AG08396 (cell line): ENCODE data around the gene TUBA4B.

Experiments used
- DNase-seq: peaks from one replicate; pipeline ENCODE4 v3.0.0; 2012; ENCODE audit warnings: low spot score, mixed read lengths

TUBA4B gene

DNA sequence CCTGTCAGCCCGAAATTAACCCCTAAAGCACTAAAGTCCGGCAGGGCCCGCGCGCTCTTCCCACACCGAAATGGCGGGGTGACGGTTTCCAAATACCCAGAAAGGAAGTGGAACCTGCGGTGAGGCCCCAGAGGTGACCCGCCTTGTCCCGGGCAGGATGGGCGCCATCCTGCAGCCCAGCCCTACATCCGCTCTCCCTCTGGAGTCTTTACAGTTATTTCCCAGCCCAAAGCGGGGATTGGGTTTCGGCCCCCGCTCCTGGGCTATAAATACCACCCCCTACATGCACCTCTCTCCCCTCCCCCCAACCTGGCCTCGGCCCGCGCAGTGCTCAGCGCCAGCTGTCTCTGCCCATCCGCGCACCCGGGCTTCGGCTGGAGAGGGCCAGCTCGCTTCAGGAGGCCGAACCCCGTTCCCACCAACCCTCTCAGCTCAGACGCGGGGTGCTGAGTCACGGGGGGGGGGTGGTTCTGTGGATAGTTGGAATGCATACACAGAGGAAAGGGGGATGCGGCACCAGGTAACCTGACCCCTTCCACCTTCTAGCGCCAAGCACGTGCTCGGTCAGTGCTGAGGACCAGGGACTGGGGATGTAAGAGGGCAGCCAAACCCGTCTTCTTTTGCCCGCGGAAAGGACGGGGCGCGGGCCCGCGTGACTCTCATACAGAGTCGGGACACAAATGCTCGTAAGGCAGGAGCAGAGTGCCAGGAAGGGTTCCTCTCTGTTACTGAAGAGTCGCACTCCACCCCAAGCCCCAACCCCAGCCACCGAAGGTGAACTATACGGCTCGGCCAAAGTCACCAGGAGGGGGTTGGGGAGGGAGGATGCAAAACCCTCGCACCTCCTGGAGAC lies at the start of gene TUBA4B:
Gene TUBA4B (plus strand): TSS at position 344 of the 853 bp plus-strand sequence. CDS start 165 bp downstream, at position 509.
- peak; percentile 42 for DNase-seq

DNA sequence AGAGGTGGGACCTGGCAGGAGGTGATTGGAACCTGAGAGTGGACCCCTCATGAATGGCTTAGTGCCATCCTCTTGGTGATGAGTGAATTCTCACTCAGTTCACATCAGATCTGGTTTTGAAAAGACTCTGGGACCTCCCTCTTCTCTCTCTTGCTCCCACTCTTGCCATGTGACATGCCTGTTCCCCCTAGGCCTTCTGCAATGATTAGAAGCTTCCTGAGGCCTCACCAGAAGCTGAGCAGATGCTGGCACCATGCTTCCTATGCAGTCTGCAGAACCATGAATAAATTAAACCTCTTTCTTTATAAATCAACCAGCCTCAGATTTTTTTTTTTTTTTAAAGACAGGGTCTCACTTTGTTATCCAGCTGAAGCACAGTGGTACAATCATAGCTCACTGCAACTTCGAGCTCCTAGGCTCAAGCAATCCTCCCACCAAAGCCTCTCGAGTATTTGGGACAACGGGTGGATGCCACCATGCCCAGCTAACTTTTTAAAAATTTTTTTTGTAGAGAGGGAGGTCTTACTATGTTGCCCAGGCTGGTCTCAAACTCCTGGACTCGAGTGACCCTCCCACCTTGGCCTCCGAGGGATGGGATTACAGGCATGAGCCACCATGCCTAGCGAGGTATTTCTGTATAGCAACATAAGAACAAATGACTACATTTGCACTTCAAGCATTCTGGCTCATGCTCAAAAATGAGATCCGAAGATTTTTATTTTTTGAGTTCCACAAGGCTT lies 48.4 kb upstream of the TUBA4B start:
- DNase-seq, result no peak

DNA sequence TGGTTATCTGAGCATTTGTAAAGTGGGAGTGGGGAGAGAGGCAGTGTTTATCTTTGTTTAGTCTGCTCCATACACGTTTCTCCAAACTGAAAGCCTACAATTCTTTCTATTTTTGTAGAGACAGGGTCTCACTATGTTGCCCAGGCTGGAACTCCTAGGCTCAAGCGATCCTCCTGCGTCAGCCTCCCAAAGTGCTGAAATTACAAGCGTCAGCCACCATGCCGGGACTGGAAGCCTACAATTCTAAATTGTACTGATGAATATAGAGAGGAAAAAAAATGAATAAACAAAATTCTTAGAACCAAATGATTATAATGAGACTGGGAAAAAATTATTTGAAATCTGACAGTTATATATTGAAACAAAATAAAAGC lies 47.9 kb upstream of the TUBA4B start:
- no peak for DNase-seq

DNA sequence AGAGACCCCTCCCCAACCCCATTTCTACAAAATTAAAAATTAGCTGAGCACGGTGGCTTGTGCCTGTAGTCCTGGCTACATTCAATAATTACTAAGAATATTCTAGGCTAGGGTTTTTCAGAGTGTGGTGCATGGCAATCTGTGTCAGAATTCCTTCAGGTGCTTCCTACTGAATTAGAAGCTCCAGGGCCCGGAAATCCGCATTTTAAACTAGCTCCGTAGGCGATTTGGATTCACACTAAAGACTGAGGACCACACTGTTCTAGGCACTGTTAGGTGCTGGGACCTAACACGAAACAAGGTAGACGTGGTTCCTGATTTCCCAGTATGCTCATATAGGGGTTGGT lies 47.1 kb upstream of the TUBA4B start:
- DNase-seq, result no peak

DNA sequence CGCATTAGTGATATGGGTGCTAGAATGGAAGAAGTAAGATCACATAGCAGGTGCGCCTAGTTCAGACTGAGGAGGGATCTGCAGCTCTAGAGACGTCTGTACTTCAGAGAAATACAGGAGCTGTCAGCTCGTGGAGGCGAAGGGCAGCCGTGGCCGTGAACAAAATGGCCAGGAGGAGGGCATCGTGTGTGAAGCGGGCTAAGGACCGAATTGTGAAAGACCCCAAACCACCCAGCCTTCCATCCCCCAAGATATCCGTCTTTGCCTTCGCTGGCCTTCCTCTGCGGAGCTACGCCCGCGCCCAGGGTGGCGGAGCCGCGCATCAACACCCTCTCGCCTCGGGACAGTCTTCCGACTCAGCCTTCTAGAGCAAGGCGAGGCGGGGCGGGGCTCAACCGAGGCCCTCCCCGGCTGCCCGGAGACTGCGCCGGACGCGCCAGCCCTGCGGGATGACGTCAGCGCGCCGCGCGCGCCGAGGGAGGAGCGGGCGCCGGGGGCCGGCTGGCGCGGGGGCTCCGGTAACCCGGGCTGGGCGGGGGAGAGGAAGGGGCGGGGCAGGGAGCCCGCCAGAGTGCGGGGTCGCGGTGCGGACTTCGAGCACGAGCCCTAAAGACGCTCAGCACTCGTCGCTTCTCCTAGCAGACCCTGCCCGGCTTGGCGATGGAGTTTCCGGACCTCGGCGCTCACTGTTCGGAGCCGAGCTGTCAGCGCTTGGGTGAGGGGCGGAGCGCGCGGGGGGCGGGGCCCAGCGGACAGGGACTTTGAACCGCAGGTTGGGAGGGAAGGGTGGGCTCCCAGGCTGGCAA lies 46.5 kb upstream of the TUBA4B start, which contains the start of gene ZFAND2B:
Gene ZFAND2B (plus strand): TSS at position 455 of the 806 bp plus-strand sequence. CDS start 206 bp downstream, at position 661.
- peak; percentile 98 for DNase-seq

DNA sequence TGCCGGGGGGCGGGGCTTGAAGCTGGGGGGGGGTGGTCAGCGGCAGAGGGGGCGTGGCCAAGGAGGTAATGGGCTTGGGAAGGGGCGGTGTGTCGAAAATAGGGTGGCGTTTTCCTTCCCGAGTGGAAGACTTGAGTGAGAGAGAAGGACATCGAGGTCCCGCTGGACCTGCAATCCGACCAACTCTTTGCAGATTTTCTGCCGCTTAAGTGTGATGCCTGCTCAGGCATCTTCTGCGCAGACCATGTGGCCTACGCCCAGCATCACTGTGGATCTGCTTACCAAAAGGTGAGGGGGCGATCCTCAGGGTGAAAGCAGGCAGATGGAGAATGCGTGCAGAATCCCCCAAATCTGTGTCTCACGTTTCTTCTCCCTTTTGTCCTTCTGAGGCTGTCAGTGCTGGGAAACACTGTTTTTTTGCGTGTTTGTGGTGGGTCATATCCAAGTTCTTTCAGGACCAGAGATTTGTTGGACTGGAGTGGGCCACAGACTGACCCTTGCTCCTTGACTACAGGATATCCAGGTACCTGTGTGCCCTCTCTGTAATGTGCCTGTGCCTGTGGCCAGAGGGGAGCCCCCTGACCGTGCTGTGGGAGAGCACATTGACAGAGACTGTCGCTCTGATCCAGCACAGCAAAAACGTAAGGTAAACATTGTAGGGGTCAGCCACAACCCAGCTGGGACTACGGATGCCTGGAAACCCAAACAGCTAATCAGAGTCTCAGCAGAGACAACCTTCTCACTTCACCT lies 45.7 kb upstream of the TUBA4B start:
- no peak for DNase-seq

DNA sequence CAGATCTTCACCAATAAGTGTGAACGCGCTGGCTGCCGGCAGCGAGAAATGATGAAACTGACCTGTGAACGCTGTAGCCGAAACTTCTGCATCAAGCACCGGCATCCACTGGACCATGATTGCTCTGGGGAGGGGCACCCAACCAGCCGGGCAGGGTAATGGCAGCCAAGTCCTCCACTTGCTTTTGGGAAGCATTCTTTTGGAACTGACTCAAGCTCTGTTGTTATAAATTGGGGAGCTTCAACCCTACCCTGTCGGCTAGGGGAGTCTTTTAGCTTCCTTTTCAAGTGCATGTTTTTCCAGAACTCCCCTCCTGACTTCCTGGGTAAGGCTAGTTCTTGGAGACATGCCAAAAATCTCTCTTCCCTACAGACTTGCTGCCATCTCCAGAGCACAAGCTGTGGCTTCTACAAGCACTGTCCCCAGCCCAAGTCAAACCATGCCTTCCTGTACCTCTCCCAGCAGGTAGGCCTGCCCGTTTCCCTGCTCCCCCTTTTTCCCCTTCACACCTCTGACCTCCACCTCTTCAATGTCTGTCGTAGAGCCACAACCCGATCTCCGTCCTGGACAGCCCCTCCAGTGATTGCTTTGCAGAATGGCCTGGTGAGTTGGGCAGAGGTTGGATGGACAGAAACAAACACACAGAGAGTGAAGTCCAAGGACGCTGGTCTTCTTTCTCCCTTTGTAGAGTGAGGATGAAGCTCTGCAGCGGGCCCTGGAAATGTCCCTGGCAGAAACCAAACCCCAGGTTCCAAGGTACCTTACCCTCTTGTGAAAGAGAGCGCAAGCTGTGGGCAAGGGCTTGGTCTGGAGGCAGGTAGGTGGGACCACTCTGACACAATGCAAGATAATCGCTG lies 44.9 kb upstream of the TUBA4B start:
- DNase-seq, result peak; percentile 68

DNA sequence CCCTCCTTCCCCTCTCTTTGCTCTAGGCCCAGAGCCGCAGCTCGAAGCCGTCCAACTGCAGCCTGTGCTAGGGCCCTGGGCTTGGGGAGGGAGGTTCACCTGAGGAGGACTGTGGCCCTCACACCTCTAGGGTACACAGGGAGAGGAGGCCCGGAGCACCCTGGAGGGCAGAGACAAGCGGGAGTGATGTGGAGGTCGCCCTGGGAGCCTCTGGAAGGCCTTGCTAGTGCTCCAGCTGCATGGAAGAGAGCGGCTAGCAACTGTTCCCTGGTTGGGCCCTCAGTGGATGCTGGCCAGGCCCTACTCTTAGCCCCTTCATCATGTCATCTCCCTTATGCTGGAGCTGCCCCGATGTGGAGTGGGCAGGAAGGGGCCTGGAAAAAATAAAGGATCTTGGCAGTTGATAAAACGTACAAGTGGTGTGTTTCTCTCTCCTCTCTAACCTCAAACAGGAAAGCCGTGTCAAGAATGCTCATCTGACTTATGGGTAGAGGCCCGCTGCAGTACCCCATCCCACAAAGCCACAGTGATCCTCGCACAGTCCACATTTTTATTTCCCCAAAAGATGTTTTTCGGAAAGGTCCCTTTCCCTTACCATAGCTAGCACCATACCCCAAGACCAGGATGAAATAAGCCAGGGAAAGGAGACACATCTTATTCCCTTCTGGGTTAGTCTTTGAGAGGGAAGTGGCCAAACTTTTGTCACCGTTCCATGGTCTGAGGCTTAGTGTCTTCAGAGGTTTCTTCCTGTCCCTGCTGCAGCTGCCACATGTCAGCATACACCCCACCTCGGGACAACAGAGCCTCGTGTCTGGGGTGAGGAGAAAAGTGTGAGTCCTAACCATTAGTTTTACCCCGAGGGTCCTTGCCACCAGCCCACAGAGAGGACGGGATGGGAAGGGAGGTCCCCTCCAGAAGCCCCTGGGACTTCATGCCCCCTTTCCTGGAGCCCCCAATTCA lies 43.5 kb upstream of the TUBA4B start:
- DNase-seq, result no peak

DNA sequence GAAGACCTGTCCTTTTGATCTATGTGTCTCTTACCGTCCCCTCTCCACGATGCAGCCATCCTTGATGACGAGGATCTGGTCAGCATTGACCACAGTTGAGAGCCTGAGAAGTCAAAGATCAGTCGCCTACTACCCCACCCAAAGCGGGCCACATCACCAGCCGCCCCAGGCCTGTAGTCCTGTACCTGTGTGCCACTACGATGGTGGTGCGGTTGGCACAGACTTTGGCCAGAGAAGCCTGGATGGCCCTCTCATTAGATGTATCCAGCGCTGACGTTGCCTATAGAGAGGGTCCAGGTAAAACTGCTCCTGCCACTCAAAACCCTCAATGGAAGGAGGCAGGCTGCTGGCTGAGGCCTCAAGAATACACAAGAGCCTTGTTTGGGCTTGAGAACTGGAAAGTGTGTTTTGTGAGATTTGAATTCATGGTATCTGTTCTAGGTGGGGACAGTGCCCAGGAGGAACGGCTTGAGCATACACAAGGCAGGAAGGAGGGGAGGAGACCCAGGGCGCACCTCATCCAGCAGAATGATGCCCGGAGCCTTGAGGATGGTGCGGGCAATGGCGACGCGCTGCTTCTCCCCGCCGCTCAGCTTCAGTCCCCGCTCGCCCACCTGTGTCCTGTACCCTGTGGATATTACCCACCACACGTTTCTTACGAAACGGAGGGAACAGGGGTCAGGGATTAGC lies 42.7 kb upstream of the TUBA4B start:
- no peak for DNase-seq

DNA sequence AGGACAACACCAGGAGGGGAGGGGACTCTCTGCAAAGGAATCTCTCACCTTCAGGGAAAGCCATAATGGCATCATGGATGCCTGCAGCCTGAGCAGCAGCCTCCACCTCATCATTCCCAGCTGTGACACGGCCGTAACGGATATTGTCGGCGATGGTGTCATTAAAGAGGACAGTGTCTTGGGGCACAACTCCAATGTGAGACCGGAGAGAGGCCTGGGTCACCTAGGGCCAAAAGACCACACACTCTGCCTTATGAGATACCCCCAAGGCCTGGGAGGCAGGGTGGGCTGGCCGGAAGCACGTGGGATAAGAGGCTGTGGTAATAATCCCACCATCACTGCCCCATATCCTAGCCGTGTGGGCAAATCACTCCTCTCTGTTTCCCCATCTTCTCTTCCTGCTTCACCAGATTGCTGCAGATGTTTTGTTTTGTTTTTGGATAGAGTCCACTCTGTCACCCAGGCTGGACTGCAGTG lies 42.1 kb upstream of the TUBA4B start:
- no peak for DNase-seq

DNA sequence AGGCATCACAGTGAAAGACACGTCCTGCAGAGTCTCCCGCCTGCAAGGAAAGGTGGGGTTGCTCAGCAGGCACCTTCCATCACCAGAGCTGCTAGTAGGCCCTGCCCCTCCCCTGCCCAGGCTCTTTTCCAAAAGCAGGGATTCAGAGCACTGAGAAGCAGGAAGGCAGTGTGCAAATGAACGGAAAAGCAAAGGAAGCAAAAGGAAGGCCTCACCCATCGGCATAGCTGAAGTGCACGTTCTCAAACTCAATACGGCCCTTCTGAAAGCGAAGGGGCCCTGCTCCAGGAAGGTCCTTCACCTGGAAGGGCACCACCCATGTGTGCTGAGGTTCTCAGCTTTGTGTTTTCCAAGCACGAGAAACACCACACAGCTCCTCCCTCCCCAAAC lies 40.0 kb upstream of the TUBA4B start:
- DNase-seq, result no peak

DNA sequence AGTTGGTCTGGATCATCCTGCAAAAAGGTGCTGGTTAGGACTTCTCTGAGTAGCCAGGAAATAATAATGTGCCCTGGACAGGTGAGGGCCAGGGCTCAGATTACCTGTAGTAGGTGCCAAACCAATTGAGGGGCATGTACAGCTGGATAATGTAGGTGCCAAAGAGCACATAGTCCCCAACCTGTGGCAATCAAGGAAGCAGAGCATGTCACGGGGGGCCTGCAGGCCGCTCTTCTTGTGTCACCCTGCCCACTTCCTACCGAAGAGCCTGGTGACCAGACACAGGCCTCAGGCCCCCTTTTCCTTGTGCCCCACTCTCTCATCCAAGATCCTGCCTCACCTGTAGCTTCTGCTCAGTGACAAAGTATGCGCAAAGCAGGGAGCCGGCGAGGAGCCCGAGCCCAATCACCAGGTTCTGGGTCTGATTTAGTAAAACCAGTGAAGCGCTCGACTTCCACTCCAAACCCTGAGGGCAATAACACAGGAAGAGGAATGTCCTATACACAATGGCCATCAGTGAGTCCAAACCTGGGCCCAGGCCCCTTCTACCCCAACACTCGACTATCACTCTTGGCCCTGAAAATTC lies 39.5 kb upstream of the TUBA4B start:
- no peak for DNase-seq

DNA sequence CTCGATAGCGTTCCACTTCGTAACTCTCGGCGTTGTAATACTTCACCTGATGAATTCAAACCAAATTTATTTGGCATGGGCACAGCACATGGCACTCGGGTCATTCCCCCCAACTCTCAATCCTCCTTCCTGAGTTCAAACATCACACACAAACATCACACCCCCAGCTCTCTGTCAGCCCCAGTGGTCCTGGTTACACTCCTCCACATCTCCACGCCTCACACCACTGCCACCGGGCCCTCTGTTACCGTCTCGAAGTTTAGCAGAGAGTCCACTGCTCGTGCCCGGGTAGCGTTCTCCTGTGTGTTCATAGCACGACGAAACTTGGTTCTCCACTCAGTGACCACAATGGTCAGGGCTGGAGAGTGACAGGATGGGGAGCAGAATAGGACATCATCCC lies 38.9 kb upstream of the TUBA4B start:
- no peak for DNase-seq

DNA sequence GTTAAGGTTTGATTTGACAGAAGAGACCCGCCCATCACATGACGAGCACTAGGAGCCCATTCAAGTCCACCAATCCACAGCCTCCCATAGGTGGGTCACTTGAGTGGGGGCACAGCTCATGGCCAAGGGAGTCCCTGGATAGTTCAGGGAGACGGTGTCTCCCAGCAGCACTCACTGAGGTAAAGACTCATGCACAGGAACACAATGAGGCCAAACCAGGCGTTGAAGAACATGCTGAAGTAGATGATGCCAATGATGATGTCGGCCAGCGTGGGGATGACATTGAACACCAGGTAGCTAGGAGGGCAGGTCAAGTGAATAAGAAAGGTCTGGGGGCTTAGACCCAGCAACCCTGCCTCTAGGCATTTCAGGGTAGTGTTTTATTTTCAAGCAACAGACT lies 38.3 kb upstream of the TUBA4B start:
- DNase-seq, result no peak

DNA sequence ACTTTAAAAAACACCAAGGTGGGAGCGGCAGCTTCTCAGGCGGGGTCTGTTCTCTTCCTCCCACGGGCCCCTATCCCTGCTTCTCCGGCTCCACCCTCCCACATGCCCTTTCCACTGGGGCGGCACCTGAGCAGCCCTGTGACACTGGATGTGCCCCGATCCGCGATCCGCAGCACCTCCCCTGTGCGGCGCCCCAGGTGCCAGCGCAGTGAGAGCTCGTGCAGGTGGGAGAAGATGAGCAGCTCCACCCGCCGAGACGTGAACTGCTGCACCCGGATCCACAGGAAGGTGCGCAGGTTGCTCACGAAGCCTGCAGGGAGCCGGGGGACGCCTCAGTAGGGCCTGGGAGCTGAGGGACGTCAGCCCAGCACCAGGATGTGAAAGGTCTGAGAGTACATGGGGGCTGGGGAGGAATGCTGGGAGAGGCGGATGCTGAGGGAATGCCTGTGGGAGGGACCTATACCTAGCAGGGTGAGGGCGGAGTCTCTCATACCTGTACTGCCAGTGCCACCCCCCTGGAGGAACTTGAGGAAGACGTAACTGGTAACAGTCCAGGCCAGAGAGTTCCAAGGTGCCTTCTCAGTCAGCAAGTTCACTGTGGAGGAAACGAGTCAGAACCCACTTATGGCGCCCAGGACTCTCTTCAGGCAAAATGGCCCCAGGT lies 37.0 kb upstream of the TUBA4B start:
- no peak for DNase-seq

DNA sequence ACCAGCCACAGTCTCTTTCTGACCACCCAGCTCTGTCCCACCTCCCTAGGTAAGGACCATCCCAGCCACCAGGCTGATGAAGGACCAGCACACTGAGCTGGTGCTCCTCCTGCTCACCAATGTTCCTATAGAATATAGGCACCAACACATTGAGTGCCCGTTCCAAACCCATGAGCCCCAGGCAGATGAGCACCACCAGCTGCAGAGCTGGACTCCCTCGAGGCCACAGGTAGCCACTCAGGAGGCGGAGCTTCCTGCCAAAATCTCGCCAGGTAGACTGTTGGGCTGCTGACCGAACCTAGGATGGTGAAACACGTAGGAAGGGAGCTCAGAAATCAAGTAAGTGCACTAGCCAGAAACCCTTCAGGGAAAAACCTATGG lies 36.5 kb upstream of the TUBA4B start:
- no peak for DNase-seq

DNA sequence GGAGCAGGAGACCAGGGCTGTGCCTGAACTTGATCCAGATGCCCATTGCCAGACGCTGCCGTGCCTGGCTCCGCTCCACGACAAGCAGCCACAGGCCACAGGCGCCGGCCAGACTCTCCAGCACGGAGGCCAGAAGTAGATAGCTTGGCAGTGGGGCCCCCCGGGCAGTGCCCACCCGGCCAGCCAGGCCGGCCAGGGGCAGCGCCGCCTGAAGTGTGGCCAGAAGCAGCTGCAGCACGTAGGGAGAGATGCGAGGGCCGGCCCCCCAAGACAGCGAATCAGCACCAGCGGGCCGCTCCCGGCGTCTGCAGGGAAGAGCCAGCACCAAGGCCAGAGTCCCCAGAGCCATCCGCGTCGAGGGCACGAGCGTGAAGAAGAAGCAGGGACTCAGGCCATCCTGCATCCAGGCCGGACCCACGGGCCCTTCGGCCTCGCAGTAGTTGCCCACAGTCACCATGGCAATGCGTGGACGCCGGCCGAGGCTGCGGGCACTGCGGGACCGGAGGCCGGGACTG lies 34.8 kb upstream of the TUBA4B start:
- DNase-seq, result peak; percentile 83
